ENCODE data around the gene AFAP1. TPM values are rescaled to one million over a fixed set of nuclear protein-coding genes. Genes with fewer than 3 reads are reported as not detected.

Gene AFAP1
- polyA plus RNA-seq, 3 donors = not detected

- H4K20me1 ChIP-seq (ENCODE audit: insufficient read depth, low read length) = no peaks in the 10 kb centered on the region
Measured at GRCh38 chr4:7795983-7796382, 143.7 kb downstream of the AFAP1 start.

GRCh38 chr4:7793186-7793585 is 146.5 kb downstream of the AFAP1 start:
- Mint-ChIP-seq H3K36me3 (peaks cover 0 to 8% of the 10 kb centered on the region in 2 donors), H3K27me3 (ENCODE audit: low read depth in 3 of 3) (peaks cover 0 to 7% (median 2%) of the 10 kb centered on the region in 3 donors), H3K9me3 (peaks cover 0 to 6% (median 1%) of the 10 kb centered on the region in 7 donors), H3K4me3 (no peak overlapping the region), H3K27ac (no peak overlapping the region), H3K4me1 (peaks cover 8% of the 10 kb centered on the region)
- Histone ChIP-seq H3K9me3 (replicated peaks in 1 of 2; ENCODE audit: control insufficient read depth in 1 of 2, insufficient read depth in 1 of 2, low read length in 2 of 2) (no peaks in the 10 kb centered on the region), H3K27ac (ENCODE audit: low read depth in 1 of 2, low read length in 2 of 2) (no peak overlapping the region), H3K4me2 (replicated peaks; ENCODE audit: extremely low read depth, low read length, poor library complexity, severe bottlenecking) (no peak overlapping the region), H3K36me3 (replicated peaks in 1 of 2; ENCODE audit: control insufficient read depth in 1 of 2, insufficient read depth in 2 of 2, low read length in 2 of 2) (peaks cover 0 to 3% of the 10 kb centered on the region in 2 donors), H3K4me1 (ENCODE audit: control insufficient read depth in 1 of 2, insufficient read depth in 2 of 2, low read length in 2 of 2) (peaks cover 0 to 3% of the 10 kb centered on the region in 2 donors), H2AFZ (ENCODE audit: insufficient read depth, low read depth, low read length, poor library complexity, severe bottlenecking) (no peak overlapping the region), H3K79me2 (ENCODE audit: insufficient read depth, low read length) (no peaks in the 10 kb centered on the region), H4K20me1 (ENCODE audit: insufficient read depth, low read length) (no peaks in the 10 kb centered on the region), H3K9ac (ENCODE audit: insufficient read depth, low read length, poor library complexity, severe bottlenecking) (no peak overlapping the region), H3K27me3 (ENCODE audit: control insufficient read depth in 2 of 2, insufficient read depth in 2 of 2, low read length in 2 of 2) (no peaks in the 10 kb centered on the region), H3K4me3 (replicated peaks in 1 of 3; ENCODE audit: low read depth in 2 of 3, low read length in 3 of 3) (no peak overlapping the region)
- no peak for TF ChIP-seq CTCF (IDR thresholded peaks at IDR 0.05)
- DNase-seq = no peak
- intact Hi-C loops (cut with micrococcal nuclease) = no loop called here
- 81% methylated on average over 4 of the region's 10 CpGs for WGBS (ENCODE audit: insufficient coverage)

More at GRCh38 chr4:7795983-7796382, 143.7 kb downstream of the AFAP1 start:
- Histone ChIP-seq H3K4me3 (replicated peaks in 1 of 3; ENCODE audit: low read depth in 2 of 3, low read length in 3 of 3) (no peak overlapping the region), H3K27ac (ENCODE audit: low read depth in 1 of 2, low read length in 2 of 2) (no peak overlapping the region), H3K9ac (ENCODE audit: insufficient read depth, low read length, poor library complexity, severe bottlenecking) (no peak overlapping the region), H2AFZ (ENCODE audit: insufficient read depth, low read depth, low read length, poor library complexity, severe bottlenecking) (no peak overlapping the region), H3K27me3 (ENCODE audit: control insufficient read depth in 2 of 2, insufficient read depth in 2 of 2, low read length in 2 of 2) (no peaks in the 10 kb centered on the region), H3K36me3 (replicated peaks in 1 of 2; ENCODE audit: control insufficient read depth in 1 of 2, insufficient read depth in 2 of 2, low read length in 2 of 2) (peaks cover 0 to 6% of the 10 kb centered on the region in 2 donors), H3K4me1 (ENCODE audit: control insufficient read depth in 1 of 2, insufficient read depth in 2 of 2, low read length in 2 of 2) (no peaks in the 10 kb centered on the region), H3K9me3 (replicated peaks in 1 of 2; ENCODE audit: control insufficient read depth in 1 of 2, insufficient read depth in 1 of 2, low read length in 2 of 2) (no peaks in the 10 kb centered on the region), H3K4me2 (replicated peaks; ENCODE audit: extremely low read depth, low read length, poor library complexity, severe bottlenecking) (no peak overlapping the region), H3K79me2 (ENCODE audit: insufficient read depth, low read length) (no peaks in the 10 kb centered on the region)
- Mint-ChIP-seq H3K36me3 (peaks cover 0 to 21% of the 10 kb centered on the region in 2 donors), H3K4me3 (no peak overlapping the region), H3K9me3 (peaks cover 0 to 6% (median 2%) of the 10 kb centered on the region in 7 donors), H3K27me3 (ENCODE audit: low read depth in 3 of 3) (peaks cover 0 to 9% (median 6%) of the 10 kb centered on the region in 3 donors), H3K27ac (no peak overlapping the region), H3K4me1 (no peaks in the 10 kb centered on the region)
- TF ChIP-seq CTCF (IDR thresholded peaks at IDR 0.05) = no peak
- DNase-seq = no peak
- intact Hi-C loops (cut with micrococcal nuclease) = no loop called here
- 95% methylated on average over 4 of the region's 8 CpGs for WGBS (ENCODE audit: insufficient coverage)
